GM18502 (cell line): ENCODE data around the gene TMEM120A.

Experiments
- ATAC-seq: cut with Tn5 transposase; IDR thresholded peaks from one replicate; pipeline ENCODE4 v1.9.1; 2021; ENCODE audit warnings: mild to moderate bottlenecking; ENCODE audit not compliant: unreplicated experiment, poor library complexity

The TMEM120A gene

DNA sequence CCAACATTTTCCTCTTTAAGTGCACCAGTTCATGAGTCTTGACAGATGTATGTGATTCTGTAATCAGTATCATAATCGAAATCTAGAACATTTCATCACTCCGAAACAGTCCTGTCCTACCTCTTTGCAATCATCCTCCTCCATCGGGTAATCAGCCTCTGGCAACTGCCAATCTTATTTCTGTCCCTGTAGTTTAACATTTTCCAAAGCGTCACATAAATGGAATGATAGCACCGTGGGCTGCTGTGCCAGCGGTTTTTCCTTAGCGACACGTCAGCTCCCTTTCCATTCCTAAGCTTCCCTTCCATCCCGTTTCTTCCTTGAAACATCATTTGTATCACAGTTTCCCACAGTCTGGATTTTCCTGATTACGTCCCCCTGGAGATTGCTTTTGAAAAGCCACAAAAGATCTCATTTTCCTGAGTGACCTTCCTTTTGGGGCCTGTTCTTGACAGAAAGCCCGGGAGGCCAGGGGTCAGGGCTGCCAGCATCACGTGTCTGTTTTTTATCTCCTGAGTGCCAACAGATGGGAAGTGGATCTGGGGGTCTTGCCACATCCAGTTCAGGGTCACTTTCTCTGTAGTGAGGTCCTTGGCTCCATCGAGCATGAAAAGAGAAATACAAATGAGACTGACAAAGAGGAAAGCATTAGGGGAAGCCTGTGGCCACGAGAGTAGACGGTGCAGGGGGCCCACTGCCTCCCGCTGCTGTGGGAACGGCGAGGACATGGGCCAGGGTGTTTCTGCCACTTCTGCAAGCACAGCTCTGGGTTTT, 31.6 kb downstream of the TMEM120A start:
- ATAC-seq = no peak

DNA sequence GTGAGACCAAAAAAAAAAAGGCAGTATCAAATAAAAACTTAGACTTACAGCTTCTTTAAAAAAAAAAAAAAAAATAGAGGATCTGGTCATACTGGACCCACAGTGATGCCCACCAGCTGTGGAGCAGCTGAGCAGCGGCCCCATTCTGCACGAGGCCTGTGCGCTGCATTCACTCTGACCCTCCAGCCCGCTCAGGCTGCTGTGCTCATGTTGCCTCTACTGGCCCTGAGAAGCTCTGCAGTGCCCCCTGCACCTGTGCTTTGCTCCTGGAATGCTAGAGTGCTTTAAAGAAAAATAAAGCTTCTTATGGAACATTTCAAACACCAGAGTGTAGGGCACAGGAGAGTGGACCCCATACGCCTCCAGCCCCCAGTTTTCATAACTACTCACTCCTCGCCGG, 33.2 kb downstream of the TMEM120A start:
- no peak for ATAC-seq

DNA sequence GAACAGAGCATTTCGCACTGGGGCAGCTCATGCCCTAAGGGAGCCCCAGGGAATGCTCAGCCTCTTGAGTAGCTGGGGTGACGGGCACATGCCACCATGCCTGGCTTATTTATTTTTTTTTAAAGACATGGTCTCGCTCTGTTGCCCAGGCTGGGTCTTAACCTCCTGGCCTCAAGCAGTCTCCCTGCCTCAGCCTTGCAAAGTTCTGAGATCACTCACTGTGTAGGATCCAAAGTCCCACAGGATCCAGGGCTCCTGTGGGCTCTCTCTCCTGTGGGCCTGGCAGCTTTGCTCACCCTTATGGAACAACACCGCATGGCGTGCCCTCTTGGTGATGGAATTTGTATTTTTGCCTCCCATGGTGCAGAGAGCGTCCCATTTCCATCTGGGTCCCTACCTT, 34.0 kb downstream of the TMEM120A start:
- no peak for ATAC-seq

DNA sequence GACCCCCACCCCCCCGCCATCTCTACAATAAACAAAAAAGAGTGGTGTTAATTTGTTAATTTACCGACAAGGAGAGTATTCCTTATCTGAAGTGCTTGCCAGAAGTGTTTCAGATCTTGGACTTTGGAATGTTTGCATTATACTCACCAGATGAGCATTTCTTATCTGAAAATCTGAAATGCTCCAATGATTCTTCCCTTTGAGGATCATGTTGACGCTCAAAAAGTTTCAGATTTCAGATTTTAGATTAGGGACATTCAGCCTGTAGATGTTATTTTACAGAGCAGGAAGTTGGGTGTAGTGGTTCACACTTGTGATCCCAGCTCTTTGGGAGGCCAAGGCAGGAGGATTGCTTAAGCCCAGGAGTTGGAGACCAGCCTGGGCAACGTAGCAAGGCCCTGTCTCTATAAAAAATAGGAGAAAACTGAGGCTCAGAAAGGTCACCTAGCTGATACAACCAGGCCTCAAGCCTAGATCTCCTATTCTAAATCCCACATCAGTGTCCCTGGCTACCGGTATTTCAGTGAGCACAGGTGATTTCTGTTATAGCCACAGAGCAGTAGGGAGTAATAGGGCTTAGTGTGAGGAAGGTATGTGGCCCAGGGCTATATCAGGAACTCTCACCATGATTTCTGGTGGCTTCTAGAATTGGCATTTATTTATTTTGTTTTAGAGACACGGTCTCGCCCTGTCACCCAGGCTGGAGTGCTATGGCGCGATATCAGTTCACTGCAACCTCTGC, 35.4 kb downstream of the TMEM120A start:
- ATAC-seq = no peak

DNA sequence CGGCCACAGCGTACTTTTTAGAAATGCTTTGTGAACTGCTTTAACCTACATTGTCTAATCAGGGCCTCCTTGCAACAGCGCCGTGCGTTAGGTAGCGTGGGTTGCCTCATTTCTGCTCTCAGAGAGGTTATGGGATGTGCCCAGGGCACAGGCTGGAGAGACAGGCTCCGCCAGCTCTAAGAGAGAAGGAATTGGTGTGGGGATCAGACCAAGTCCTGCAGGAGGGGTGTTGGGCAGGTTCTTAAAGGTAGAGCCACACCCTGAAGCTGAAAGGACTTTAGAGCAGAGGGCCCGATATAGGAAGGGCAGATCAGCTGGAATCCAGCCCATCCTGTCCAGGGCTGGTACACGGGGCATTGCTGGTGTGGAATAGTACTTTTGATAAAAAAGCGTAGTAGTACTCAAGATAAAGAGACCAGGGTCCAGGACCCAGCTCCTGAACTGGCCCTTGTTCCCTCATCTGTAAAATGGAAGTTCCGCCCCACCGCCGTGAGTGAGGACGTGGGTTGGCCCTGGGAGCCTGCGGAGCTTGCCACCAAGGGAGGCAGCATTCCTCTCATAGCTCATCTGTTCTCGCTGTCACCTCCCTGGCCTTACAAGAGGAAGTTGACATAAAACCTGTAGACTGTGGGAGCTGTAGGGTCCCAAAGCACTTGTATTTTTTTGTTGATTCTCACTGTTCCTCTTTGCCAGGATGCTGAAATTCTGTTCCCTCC, 37.2 kb downstream of the TMEM120A start:
- ATAC-seq = no peak

DNA sequence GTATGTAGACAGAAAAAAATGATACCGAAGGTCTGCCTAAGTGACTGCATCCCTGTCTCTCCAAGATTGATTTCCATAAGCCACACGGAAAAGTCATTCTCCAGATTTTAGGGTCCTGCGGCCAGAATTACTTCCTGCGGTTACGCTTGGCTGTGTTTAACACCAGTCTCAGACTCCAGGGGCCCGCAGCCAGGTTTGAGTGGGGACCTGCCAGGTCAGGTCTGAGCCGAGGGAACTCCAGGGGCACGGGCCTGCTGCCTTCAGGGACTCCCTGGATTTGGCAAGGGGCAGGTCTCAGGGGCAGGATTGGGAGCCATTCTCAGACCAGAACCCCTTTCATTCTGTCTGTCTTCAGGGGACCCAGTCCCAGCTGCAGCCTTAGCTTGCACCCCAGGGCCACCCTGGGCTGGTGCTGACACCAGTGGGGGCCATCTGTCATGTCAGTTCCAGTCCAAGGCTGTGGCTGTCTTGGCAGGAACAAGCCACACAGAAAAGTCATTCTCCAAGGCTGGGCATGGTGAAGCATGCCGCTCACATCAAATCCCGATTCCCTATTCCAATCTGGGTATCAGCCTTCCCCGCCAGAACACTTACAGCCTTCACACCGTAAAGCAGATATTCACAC, 39.0 kb downstream of the TMEM120A start:
- ATAC-seq = no peak

DNA sequence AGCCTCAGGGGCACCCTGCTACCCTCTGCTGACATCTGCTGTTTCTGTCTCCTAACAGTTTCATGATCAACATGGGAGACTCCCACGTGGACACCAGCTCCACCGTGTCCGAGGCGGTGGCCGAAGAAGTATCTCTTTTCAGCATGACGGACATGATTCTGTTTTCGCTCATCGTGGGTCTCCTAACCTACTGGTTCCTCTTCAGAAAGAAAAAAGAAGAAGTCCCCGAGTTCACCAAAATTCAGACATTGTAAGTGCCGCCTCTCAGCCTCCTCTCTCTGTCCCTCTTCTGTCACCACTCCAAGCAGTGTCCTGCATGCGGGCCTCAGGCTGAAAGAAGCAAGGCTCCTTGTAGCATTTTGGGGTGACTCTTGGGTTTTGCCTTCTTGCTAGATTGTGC, 40.5 kb downstream of the TMEM120A start:
- ATAC-seq = no peak

DNA sequence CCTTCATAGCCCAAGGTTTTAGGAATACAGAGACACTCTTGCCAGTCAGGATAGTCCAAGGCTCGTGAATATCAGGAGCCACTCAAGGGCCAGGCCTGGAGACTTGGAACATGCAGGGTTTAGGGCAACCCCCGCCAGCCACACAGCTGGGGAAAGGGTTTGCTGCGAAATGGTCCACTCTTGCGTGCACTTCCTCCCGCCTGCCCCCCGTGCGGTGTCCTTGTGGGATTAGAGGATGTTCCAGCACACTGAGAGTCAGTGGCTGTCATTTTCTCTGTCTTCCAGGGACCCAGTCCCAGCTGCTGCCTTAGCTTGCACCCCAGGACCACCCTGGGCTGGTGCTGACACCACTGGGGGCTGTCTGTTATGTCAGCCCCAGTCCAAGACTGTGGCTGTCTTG, 41.0 kb downstream of the TMEM120A start:
- ATAC-seq = no peak

DNA sequence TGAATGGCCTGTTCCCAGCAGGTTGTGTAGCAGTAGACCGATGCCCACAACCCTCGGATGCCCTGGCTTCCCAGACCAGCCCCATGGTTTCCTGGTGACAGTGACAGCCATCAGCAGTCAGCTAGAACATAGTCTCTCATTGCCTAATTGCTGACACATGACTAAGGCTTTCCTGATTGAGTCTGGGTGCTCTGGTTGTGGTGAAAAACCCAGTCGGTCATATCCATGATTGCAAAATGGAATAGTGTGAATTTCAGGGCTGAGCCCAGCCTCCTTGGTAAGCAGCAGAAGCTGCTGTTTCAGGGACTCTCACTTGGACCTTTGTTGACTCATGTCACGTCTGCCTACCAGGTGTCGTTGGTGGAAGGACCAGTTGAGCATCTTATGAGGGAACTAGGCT, 42.9 kb downstream of the TMEM120A start:
- no peak for ATAC-seq

DNA sequence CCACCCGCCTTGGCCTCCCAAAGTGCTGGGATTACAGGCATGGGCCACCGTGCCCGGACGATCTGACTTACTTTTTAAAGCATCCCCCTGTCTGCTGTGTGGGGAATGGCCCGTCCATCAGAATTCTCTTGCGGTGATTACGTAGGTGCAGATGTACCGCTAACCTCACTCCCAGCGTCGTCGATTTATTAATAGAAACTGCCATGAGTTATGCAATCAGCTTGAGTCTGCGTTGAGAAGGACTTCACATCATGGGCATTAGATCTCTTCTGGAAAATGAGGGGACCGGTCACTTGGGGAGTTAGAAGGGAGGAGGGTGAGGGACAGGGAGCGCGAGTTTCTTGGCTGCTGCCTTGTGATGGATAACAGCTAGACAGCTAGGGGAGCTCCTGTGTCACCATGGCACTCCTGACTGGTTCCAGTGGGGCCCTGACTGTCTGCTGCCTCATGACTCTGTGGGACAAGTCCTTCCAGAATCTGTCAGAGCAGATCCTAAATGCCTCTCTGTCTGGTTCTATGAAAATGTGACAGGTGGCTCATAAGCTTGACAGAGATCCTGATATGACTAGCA, 44.2 kb downstream of the TMEM120A start:
- ATAC-seq = no peak

DNA sequence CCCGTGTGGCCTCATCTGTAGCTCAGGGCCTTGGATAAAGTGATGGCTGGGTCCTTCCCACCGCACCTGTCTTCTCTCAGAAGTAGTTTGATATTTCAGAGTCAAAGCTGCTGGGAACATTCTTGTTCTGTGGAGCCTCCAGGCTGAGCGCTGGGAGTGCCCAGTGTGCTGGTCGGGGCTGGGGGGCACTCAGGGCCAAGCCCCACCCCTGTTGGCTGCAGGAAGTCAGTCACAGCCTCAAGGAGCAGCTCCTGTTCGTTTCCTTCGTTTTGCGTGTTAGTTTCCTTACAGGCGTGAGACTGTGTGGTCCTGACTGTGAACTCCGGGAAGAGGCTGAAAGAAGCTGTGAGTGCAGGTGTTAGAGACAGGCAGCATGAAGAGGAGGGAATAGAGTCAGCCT, 46.2 kb downstream of the TMEM120A start:
- no peak for ATAC-seq

DNA sequence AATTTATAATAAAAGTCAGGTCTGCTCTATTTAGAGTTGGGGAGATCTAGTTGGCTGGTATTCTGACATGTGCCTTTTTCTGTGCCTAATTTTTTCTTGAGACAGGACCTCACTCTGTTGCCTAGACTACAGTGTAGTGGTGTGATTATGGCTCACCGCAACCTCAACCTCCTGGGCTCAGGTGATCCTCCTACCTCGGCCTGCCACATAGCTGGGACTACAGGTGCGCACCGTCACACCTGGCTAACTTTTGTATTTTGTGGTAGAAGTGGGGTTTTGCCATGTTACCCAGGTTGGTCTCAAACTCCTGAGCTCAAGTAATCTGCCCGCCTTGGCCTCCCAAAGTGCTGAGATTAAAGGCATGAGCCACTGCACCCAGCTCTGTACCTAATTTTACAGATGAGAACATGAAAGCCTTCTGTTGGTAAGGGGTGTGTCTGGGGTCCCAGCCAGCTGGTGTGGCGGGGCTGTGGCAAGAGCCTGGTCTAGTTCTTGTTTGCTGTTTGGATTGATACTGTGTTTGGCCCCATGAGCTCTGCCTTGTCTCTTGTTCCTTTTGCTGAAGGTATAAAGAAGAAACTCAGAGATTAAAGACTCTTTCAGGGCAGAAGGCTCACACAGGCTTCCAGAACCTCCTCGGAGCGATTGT, 48.1 kb downstream of the TMEM120A start:
- ATAC-seq = no peak

DNA sequence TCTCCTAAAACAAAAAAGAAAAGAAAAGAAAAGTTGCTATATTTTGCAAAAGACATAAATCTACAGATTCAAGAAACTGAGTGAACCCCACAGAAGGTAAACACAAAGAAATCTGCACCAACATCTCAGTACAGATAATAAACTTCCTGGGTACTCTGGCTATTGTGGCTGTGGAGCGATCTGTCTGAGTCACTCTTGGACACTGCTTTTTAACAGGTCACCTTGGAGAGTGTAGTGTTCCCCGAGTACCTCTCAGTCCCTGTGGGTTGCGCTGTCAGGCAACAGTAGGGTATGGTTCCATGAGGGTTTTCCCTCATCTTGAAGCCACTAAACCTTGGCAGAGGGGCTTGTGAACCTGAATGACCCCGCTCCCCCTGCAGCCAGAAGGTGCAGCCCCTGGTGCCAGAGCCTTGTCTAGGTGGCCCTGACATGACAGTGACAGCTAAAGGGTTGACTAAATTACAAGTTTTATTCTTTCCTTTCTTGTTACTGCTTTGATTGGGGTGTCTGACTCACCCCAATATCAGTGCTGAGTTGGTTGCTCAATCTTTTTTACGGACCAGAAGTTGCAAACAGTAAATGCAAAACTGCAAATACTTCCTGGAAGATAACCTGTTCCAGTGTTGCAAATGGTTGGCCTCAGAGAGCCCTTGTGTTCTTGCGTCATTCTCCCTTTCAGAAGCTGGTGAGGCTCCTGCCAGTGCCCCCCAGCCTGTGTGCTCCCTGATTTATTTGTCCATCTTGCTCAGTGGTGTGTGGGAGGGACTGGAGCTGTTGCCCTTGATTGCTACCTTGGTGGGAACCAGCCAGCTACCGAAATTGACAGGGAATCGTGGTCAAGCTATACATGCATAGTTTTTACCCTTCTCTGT, 48.9 kb downstream of the TMEM120A start:
- ATAC-seq = no peak

DNA sequence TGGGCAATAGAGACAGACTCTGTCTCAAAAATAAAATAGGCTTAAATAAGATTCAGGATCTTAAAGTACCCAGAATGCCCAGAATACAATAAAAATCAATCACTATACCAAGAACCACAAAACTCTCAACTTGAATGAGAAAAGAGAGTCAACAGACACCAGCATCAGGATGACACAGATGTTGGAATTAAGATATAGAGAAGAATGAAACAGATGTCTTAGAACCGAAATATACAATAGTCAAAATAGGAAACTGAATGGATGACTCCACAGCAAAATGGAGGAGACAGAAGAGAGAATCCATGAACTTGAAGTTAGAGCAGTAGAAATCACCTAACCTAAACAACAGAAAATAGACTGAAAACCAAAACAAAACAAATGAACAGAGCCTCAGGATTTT, 49.9 kb downstream of the TMEM120A start:
- no peak for ATAC-seq

DNA sequence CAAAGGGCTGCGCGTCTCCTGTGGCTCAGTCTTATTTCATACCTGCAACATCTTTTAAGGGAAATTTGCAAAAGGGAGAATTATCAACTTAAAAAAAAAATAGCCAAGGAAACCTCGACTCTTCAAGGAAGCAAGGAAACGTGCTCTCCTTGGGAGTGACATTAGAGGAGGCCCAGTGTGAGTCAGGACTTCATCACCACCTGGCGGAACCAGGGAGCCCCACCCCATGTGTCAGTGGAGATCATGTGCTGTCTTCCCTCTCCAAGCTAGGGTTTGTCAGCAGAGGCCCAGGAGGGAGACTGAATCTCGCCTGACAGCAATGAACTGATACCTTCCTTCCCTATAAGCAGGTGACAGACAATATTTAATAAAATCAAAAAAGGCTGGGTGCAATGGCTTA, 50.5 kb downstream of the TMEM120A start:
- ATAC-seq = no peak

DNA sequence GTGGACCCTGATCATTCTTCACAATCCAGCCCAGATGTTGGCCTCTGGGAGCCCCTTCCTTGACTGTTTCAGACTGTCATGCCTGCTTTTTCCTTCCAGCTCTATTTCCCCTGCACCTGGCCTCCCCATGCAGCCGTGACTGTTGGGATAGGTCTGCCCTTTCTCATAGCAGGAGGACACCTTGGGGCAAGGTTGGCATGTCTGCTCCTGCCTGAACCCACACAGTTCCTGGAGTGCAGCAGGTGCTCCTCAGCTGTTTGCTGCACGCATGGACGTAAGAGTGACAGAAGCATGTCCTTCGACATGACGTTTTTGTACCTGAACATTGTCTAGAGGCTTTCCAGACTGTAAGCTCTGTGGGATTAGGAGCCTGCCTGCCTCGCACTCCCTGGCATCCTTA, 55.5 kb downstream of the TMEM120A start:
- no peak for ATAC-seq

DNA sequence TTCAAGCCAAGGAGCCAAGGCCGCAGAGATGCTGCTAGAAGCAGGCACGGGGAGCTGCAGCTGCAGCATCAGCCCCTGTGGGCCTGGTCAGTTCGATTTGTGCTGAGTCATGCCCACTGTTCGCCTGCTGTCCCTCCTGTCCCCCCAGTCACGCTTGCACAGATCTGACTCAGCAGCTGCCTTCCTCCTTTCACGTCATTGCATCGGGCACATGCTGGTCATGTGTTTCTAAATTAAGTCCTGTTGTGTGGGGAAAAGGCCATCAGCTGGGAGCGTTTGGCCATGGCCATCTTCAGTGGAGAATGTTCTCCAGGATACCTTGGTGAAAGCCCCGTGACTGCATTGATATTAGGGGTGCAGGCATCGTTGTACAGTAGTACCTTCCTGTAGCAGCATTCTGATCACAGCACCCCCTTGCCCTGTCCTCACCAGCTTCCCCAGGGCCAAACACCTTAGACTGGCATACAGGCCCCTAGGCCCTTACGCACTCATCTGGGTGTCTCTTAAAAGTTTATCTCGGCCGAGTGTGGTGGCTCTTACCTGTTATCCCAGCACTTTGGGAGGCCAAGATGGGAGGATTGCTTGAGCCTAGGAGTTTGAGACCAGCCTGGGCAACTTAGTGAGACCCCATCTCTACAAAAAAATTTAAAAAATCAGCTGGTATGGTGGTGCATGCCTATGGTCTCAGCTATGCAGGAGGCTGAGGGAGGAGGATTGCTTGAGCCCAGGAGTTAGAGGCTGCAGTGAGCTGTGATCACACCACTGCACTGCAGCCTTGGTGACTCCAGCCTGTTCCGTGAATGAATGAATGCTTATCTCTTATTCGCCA, 56.2 kb downstream of the TMEM120A start:
- ATAC-seq = no peak
